ENCODE data around the gene TMEM121B.

The TMEM121B gene

DNA sequence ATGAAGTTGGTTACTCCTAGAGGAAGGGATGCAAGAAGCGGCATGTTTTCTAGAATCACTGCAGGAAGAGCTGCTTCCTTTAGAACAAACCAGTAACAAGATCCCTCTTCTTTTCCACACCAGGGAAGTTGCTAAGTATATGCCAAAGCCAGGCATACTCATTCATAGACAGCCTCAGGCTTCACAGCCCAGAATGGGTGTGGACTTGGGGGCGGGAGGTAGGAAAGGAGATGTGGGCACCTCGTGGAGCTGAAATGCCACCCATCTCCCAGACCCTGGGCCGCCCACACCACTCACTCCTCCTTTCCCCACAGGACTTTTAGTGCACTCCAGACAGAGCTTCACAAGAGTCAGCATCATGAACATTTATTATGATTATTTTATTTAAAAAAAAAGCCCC, 16.0 kb upstream of the TMEM121B start:
- no peak overlapping the region for H3K4me3 ChIP-seq (ENCODE audit: low read depth in 1 of 2, low read length in 2 of 2)
- peaks cover 30% of the 10 kb centered on the region for H3K36me3 ChIP-seq (ENCODE audit: insufficient read depth, low read length)
- no peaks in the 10 kb centered on the region for H3K9me3 ChIP-seq (ENCODE audit: low read length)
- no peak overlapping the region for H3K27ac ChIP-seq (ENCODE audit: low read depth, low read length)
- H3K9ac ChIP-seq (ENCODE audit: low read length): no peak overlapping the region
- no peaks in the 10 kb centered on the region for H3K27me3 ChIP-seq (ENCODE audit: control insufficient read depth in 1 of 2, insufficient read depth in 2 of 2, low read length in 2 of 2)
- no peaks in the 10 kb centered on the region for H3K4me1 ChIP-seq (ENCODE audit: insufficient read depth, low read length)

DNA sequence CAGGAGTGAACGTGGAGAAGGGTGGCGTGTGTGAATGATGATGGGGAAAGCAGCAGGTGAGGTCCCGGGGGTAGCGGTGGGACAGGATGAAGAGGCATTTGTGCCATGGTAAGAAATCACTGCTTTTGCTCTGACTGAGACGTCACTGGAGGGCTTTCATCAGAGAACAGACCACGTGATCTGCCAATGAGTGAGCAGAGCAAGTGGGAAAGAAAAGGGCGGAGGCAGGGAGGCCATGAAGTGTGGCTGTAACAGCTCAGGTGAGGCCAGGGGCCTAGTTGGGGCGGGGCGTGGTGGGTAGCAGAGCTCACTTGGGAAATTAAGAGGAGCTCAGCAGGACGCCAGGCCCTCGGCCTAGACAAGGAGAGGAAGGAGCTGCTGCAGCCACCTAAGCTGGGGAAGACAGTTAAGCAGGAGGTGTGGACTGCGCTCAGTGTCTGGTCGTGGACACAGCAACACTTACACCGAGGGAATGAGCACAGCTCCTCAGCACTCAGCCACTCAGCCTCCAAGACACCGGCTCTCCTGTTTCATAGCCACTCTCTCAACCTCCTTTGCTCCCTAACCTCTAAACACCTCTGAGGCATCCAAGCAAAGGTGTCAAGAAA, 14.1 kb upstream of the TMEM121B start:
- H3K9me3 ChIP-seq (ENCODE audit: low read length): no peaks in the 10 kb centered on the region
- H3K9ac ChIP-seq (ENCODE audit: low read length): no peak overlapping the region
- H3K27ac ChIP-seq (ENCODE audit: low read depth, low read length): no peak overlapping the region
- H3K4me1 ChIP-seq (ENCODE audit: insufficient read depth, low read length): no peaks in the 10 kb centered on the region
- no peaks in the 10 kb centered on the region for H3K27me3 ChIP-seq (ENCODE audit: control insufficient read depth in 1 of 2, insufficient read depth in 2 of 2, low read length in 2 of 2)
- peaks cover 11% of the 10 kb centered on the region for H3K36me3 ChIP-seq (ENCODE audit: insufficient read depth, low read length)
- no peak overlapping the region for H3K4me3 ChIP-seq (ENCODE audit: low read depth in 1 of 2, low read length in 2 of 2)

DNA sequence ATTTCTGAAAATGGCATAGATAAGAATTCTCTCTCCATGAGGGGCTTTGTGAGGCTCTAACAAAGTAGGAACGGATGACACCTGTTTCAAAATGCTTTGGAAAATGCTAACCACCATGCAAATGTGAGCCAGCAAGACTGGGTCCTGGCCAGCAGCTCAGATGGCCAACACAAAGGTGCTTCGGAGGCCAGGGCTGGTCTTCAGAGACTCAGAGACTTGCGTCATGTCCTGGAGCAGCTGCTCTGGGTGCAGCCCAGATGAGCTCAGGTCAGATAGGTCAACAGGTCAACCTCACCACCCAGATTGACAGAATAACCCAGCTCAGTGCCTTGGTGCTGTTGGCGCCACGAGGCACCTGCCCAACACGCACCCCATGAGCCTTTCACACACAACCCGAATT, 12.0 kb upstream of the TMEM121B start:
- Histone ChIP-seq H3K4me3 (ENCODE audit: low read depth in 1 of 2, low read length in 2 of 2) (no peak overlapping the region), H3K9ac (ENCODE audit: low read length) (no peak overlapping the region), H3K27ac (ENCODE audit: low read depth, low read length) (no peak overlapping the region), H3K27me3 (ENCODE audit: control insufficient read depth in 1 of 2, insufficient read depth in 2 of 2, low read length in 2 of 2) (no peaks in the 10 kb centered on the region), H3K36me3 (ENCODE audit: insufficient read depth, low read length) (peaks cover 7% of the 10 kb centered on the region), H3K4me1 (ENCODE audit: insufficient read depth, low read length) (no peaks in the 10 kb centered on the region), H3K9me3 (ENCODE audit: low read length) (no peaks in the 10 kb centered on the region)

- Histone ChIP-seq H3K4me3 (ENCODE audit: low read depth in 1 of 2, low read length in 2 of 2) (no peak overlapping the region), H3K27me3 (ENCODE audit: control insufficient read depth in 1 of 2, insufficient read depth in 2 of 2, low read length in 2 of 2) (no peaks in the 10 kb centered on the region), H3K27ac (ENCODE audit: low read depth, low read length) (no peak overlapping the region), H3K9me3 (ENCODE audit: low read length) (no peaks in the 10 kb centered on the region), H3K9ac (ENCODE audit: low read length) (no peak overlapping the region), H3K4me1 (ENCODE audit: insufficient read depth, low read length) (no peaks in the 10 kb centered on the region), H3K36me3 (ENCODE audit: insufficient read depth, low read length) (no peaks in the 10 kb centered on the region)
These were observed 11.0 kb upstream of the TMEM121B start for GRCh38 chr22:17132112-17132511.

DNA sequence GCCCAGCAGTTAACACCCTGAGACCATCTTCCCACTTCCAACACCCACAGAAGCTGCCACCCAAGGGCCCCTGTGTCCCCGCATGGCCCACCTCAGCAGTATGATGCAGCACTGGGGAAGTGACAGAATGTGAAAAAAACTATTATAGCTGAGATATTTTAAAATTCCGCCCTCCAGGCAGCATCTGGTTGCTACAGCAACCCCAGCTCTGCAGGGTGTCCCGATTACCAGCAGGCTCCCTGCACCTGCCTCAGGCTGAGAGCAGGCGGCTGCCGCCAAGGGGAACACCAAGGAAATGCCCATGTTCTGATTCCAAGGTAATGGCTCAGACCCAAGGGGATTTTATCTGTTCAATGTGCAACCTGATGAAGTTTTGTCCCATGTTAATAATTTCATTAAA, 10.5 kb upstream of the TMEM121B start:
- no peaks in the 10 kb centered on the region for H3K9me3 ChIP-seq (ENCODE audit: low read length)
- H3K27ac ChIP-seq (ENCODE audit: low read depth, low read length): no peak overlapping the region
- H3K4me1 ChIP-seq (ENCODE audit: insufficient read depth, low read length): no peaks in the 10 kb centered on the region
- H3K27me3 ChIP-seq (ENCODE audit: control insufficient read depth in 1 of 2, insufficient read depth in 2 of 2, low read length in 2 of 2): no peaks in the 10 kb centered on the region
- H3K9ac ChIP-seq (ENCODE audit: low read length): no peak overlapping the region
- H3K36me3 ChIP-seq (ENCODE audit: insufficient read depth, low read length): no peaks in the 10 kb centered on the region
- H3K4me3 ChIP-seq (ENCODE audit: low read depth in 1 of 2, low read length in 2 of 2): no peak overlapping the region

- Histone ChIP-seq H3K27me3 (ENCODE audit: control insufficient read depth in 1 of 2, insufficient read depth in 2 of 2, low read length in 2 of 2) (no peaks in the 10 kb centered on the region), H3K9ac (ENCODE audit: low read length) (no peak overlapping the region), H3K4me1 (ENCODE audit: insufficient read depth, low read length) (no peaks in the 10 kb centered on the region), H3K4me3 (ENCODE audit: low read depth in 1 of 2, low read length in 2 of 2) (no peak overlapping the region), H3K36me3 (ENCODE audit: insufficient read depth, low read length) (no peaks in the 10 kb centered on the region), H3K27ac (ENCODE audit: low read depth, low read length) (no peak overlapping the region), H3K9me3 (ENCODE audit: low read length) (no peaks in the 10 kb centered on the region)
These were observed 9.0 kb upstream of the TMEM121B start for GRCh38 chr22:17130199-17130598.

- Histone ChIP-seq H3K27ac (ENCODE audit: low read depth, low read length) (no peak overlapping the region), H3K27me3 (ENCODE audit: control insufficient read depth in 1 of 2, insufficient read depth in 2 of 2, low read length in 2 of 2) (peaks cover 12 to 36% of the 10 kb centered on the region in 2 donors), H3K4me3 (ENCODE audit: low read depth in 1 of 2, low read length in 2 of 2) (no peak overlapping the region), H3K36me3 (ENCODE audit: insufficient read depth, low read length) (no peaks in the 10 kb centered on the region), H3K4me1 (ENCODE audit: insufficient read depth, low read length) (no peaks in the 10 kb centered on the region), H3K9ac (ENCODE audit: low read length) (no peak overlapping the region), H3K9me3 (ENCODE audit: low read length) (no peaks in the 10 kb centered on the region)
These were observed 388 bp downstream of the TMEM121B start for GRCh38 chr22:17120711-17121232.

GRCh38 chr22:17120281-17120680, 879 bp downstream of the TMEM121B start:
- H3K4me3 ChIP-seq (ENCODE audit: low read depth in 1 of 2, low read length in 2 of 2): no peak overlapping the region
- H3K9ac ChIP-seq (ENCODE audit: low read length): no peak overlapping the region
- no peaks in the 10 kb centered on the region for H3K36me3 ChIP-seq (ENCODE audit: insufficient read depth, low read length)
- H3K9me3 ChIP-seq (ENCODE audit: low read length): no peaks in the 10 kb centered on the region
- H3K4me1 ChIP-seq (ENCODE audit: insufficient read depth, low read length): no peaks in the 10 kb centered on the region
- H3K27me3 ChIP-seq (ENCODE audit: control insufficient read depth in 1 of 2, insufficient read depth in 2 of 2, low read length in 2 of 2): peaks cover 12 to 36% of the 10 kb centered on the region in 2 donors
- no peak overlapping the region for H3K27ac ChIP-seq (ENCODE audit: low read depth, low read length)

- no peaks in the 10 kb centered on the region for H3K4me1 ChIP-seq (ENCODE audit: insufficient read depth, low read length)
- no peak overlapping the region for H3K9ac ChIP-seq (ENCODE audit: low read length)
- no peak overlapping the region for H3K27ac ChIP-seq (ENCODE audit: low read depth, low read length)
- no peak overlapping the region for H3K4me3 ChIP-seq (ENCODE audit: low read depth in 1 of 2, low read length in 2 of 2)
- peaks cover 12 to 36% of the 10 kb centered on the region in 2 donors for H3K27me3 ChIP-seq (ENCODE audit: control insufficient read depth in 1 of 2, insufficient read depth in 2 of 2, low read length in 2 of 2)
- no peaks in the 10 kb centered on the region for H3K9me3 ChIP-seq (ENCODE audit: low read length)
- H3K36me3 ChIP-seq (ENCODE audit: insufficient read depth, low read length): no peaks in the 10 kb centered on the region
These were observed 1.5 kb downstream of the TMEM121B start for GRCh38 chr22:17119481-17120202.

GRCh38 chr22:17118342-17118741, 2.8 kb downstream of the TMEM121B start:
- H3K4me3 ChIP-seq (ENCODE audit: low read depth in 1 of 2, low read length in 2 of 2): no peak overlapping the region
- H3K36me3 ChIP-seq (ENCODE audit: insufficient read depth, low read length): no peaks in the 10 kb centered on the region
- no peak overlapping the region for H3K27ac ChIP-seq (ENCODE audit: low read depth, low read length)
- H3K27me3 ChIP-seq (ENCODE audit: control insufficient read depth in 1 of 2, insufficient read depth in 2 of 2, low read length in 2 of 2): peaks cover 12 to 32% of the 10 kb centered on the region in 2 donors
- H3K4me1 ChIP-seq (ENCODE audit: insufficient read depth, low read length): no peaks in the 10 kb centered on the region
- no peak overlapping the region for H3K9ac ChIP-seq (ENCODE audit: low read length)
- H3K9me3 ChIP-seq (ENCODE audit: low read length): no peaks in the 10 kb centered on the region

- Histone ChIP-seq H3K36me3 (ENCODE audit: insufficient read depth, low read length) (no peaks in the 10 kb centered on the region), H3K27me3 (ENCODE audit: control insufficient read depth in 1 of 2, insufficient read depth in 2 of 2, low read length in 2 of 2) (peaks cover 12 to 30% of the 10 kb centered on the region in 2 donors), H3K27ac (ENCODE audit: low read depth, low read length) (no peak overlapping the region), H3K4me1 (ENCODE audit: insufficient read depth, low read length) (no peaks in the 10 kb centered on the region), H3K9ac (ENCODE audit: low read length) (no peak overlapping the region), H3K4me3 (ENCODE audit: low read depth in 1 of 2, low read length in 2 of 2) (no peak overlapping the region), H3K9me3 (ENCODE audit: low read length) (no peaks in the 10 kb centered on the region)
These were observed 3.3 kb downstream of the TMEM121B start for GRCh38 chr22:17117890-17118289.

DNA sequence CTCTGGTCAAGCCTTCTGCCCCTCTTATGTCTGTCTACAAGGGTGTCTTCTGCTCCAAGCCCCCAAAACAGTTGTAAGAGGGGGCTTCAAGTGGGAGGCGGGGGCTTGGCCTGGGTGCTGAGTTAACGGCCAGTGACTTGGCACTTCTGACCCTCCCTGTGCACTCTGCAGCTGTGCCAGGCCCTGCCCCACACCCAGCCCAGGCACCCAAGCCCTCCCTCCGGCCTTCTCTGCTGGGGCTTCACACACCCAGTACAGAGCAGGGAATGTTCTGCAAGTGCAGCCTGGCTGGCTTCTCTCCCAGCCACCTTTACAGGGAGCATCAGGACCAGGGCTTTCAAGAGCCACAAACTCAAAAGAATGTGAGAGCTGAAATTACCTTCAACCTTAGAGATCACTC, 3.8 kb downstream of the TMEM121B start:
- H3K9me3 ChIP-seq (ENCODE audit: low read length): no peaks in the 10 kb centered on the region
- H3K4me1 ChIP-seq (ENCODE audit: insufficient read depth, low read length): no peaks in the 10 kb centered on the region
- H3K27ac ChIP-seq (ENCODE audit: low read depth, low read length): no peak overlapping the region
- peaks cover 10 to 27% of the 10 kb centered on the region in 2 donors for H3K27me3 ChIP-seq (ENCODE audit: control insufficient read depth in 1 of 2, insufficient read depth in 2 of 2, low read length in 2 of 2)
- no peaks in the 10 kb centered on the region for H3K36me3 ChIP-seq (ENCODE audit: insufficient read depth, low read length)
- H3K4me3 ChIP-seq (ENCODE audit: low read depth in 1 of 2, low read length in 2 of 2): no peak overlapping the region
- H3K9ac ChIP-seq (ENCODE audit: low read length): no peak overlapping the region
